MV-4-11 (cell line): Measurements from ENCODE around the gene ANKS3.

Source experiments
- DNase-seq: peaks from one replicate; lab custom pipeline; 2025; lab: John Stamatoyannopoulos, UW

ANKS3 gene

GRCh38 chr16:4696905-4697847, 36.9 kb downstream of the ANKS3 start:
- DNase-seq, result no peak

GRCh38 chr16:4696172-4696904, 37.7 kb downstream of the ANKS3 start:
- DNase-seq, result no peak

DNA sequence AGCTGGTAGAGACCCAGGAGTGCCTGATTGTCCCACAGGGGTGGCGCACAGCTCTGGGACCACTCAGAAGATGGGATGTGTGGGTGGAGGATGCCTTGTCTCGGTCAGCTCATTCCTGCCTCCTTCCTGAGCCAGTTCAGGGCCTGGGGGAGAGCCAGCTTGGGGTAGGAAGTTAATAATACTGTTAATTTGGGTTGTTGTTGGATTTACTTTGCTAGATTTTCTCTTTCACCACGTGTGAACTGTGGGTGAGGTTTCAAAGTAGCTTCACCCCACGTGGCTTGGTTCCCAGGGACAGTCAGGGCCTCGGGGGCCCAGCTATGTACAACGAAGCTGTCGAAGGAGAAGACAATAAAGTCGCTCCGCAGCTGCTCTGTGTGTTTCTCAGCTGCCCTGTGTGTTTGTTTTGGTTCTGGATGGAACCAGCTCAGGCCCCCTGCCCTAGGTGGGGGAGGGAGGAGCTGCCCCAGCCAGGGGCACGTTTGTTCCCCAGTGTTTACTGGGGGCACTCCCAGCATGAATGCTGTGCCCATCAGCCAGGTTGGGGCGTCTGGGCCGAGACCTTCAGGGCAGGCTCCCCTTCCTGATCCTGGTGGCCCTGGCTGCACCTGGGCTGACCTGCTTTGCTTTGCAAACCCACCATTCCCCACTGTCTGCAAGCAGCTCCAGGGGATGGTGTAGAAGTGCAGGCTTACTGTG, 38.4 kb downstream of the ANKS3 start:
- DNase-seq, result no peak

DNA sequence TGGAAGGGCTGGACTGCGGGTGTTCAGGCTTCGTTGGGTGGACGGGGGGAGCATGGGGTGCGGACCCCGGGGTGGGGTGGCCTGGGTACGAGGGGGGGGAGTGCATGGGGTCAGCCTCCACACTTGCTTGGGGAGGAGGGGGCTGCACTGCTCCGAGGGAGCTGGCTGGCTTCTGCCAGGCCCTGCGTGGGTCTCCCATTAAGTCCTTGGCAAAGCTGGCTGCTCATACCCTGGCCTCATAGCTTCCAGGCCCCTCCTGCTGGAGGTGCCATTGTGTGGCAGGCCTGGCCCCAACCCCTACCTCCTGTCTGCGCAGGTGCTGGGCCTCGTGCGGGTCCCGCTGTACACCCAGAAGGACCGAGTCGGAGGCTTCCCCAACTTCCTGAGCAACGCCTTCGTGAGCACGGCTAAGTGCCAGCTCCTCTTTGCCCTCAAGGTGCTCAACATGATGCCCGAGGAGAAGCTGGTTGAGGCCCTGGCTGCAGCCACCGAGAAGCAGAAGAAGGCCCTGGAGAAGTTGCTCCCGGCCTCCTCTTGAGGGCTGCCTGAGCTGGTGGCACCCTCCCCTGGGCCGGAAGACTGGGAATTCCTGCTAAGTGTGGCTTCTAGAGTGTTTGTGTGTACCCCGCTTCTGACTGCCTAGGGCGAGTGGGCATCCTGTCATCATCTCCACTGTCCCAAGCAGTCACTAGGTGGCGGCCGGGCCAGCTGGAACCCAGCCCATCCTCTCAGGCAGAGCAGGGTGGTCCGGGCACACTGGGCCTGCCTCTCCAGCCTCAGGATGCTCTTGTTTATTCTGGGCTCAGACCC, 39.2 kb downstream of the ANKS3 start:
- no peak for DNase-seq

- no peak for DNase-seq
Measured at GRCh38 chr16:4693956-4694641, 40.0 kb downstream of the ANKS3 start.

GRCh38 chr16:4693296-4693955, 40.6 kb downstream of the ANKS3 start, which contains the start of gene NUDT16L1:
NUDT16L1 (plus strand) TSS chr16:4693562; CDS start chr16:4693727, 165 bp downstream.
- DNase-seq, result peak; percentile 94

DNA sequence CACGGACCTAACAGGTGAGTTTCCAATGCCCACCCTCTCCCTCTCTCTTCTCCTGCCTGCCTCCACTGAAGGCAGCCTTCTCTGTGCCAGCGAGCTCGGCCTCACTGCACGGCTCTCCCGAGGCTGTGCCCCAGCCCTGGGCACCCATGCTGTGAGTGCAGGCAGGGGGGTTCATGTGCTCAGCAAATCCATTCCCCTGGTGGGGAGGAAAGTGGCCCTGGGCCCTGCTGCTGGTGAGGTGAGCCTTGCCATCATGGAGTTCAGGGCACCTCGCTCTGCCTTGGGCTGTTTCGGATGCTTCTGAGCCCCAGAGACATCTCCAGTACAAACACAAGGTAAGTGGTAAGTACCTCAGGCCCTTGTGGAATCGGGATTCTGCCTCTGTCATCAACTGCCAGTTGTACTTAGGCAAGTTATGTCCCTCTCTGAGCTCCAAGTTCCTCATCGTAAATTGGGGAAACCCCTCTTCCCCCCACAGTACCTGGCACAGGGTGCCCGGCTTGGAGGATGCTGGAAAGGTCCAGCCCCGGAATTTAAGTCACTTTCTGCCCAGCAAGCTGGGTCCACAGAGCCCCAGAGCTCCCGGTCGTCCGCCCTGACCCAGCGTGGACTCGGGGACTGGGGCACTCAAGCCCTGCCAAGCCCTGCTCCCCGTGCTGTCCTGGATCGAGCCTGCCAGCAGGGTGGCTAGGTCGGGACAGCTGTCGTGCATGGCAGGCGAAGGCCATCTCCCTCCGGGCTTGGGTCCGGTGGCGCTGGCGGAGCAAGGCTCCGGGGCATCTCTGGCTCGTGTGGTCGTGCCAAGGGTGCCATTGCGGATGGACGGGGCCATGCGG, 41.4 kb downstream of the ANKS3 start:
- DNase-seq, result peak; percentile 51

DNA sequence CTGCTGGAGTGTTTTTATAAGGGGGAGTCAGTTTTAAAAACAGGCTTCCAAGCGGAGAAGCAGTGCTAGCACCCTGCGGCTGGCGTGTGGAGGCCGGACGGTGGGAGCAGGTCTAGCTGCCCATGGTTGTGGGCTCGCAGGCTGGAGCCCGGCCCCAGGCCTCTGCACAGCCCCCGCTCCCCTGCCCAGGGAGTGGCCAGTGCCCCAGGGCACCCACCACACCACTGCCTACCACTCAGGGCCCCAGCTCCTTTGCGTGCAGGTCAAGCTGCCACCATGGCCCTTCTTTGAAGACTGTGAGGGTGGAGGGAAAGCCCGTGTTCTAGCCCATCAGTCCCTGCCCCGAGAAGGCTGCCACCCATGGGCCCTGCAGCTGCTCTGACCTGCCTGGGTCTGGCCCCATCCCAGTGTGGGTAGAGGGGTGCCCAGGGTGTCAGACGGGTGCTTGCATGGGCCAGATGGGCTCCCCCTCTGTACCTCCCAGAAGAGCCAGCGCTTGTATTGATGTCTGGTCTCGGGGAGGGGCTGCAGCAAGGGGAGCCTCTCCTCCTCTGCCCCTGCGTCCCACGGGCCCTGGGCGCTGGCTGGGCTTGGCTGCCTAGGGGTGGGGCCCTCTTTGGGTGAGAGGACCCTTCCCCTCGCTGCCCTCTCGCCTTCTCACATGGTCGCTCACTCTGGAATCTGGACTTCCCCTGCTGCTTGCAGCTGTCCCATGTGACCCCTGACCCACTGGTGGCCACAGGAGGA, 42.2 kb downstream of the ANKS3 start:
- DNase-seq, result no peak

DNA sequence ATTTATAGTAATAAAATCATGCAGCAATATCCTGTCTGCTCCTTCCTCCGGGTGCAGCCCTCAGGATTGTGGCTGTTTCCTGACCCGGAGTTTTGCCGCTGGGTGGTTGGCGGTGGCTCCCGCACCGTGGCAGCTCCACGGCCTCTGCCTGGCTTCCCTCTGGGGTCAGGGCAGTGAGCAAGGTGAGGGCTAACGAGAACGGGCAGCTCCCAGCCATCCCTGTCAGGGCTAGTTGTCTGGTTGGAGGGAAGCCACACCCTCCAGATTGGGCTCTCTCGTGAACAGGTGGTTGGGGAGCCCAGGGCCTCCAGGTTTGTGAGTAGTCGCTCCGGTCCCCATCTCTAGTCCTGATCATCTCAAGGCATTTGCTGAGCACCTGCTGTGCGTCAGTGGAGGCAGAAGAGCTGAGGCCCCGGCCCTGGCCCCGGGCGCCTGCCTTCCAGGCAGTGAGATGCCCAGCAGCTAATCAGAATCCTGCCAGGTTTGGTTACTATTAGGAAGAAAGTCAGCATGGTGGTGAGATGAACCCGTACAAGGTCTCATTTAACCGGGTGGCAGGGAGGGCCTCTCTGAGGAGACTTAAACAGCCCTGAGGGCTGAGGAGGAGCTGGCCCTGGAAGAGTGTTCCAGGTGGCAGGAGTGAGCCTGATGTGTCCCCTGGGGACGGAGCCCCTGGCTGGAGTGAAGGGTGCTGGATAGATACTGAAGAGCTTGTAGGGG, 43.0 kb downstream of the ANKS3 start:
- peak; percentile 70 for DNase-seq

DNA sequence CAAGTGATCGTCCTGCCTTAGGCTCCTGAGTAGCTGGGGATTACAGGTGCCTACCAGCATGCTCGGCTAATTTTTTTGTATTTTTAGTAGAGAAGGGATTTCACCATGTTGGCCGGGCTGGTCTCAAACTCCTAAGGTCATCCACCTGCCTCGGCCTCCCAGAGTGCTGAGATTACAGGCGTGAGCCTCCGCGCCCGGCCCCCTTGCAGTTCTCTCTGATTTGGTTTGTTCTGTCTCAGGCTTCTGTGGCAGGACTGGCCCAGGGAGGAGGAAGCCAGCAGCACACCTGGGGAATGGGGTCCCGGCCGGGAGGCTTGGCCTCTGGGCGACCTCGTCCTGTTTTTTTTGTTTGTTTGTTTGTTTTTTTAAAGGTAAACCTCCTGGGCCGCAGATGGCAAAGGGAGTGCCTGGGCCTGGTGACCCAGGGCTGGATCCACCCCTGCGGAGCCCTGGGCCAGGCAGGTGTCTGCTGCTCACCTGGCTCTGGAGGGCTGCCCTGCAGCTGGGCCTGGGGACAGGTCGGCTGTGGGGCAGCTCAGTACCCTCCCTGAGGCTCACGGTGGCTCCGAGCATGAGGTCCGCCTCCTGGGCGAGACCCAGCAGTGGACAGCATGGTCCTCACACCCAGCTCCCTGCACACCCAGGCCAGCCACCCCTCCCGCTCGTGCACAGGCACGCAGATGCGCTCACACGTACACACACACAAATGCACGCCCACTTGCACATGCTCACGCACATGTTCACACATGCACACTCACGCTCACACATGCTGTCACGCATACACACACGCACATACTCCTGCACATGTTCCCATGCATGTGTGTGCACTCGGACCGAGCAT, 44.0 kb downstream of the ANKS3 start:
- DNase-seq, result no peak

DNA sequence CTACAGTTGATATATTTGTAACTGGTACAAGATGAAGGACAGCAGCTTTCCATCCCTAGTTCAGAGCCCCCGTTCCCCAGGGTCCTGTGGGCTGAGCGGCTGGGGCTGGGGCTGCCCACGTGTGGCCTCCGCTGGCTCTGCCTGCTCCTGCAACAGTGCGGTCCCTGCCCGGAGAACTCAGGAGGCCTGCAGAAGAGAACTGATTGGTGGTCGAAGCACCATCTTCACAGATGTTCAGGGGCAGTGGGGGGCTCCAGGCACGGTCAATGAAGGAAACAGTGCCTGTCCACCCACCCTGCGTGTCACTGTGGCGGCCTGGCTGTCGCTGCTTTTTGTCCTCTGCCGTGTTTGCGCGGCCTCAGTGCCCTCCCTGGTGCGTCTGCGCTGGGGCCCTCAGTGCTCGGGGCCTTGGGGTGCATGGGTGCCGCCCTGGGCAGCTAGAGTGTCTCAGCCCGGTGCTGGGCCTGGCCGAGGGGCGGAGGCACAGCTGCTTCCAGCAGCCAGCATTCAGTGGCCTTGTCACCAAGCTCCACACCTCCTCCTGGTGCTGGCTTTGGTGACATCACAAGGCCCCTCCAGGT, 44.9 kb downstream of the ANKS3 start:
- no peak for DNase-seq

- no peak for DNase-seq
Measured at GRCh38 chr16:4688674-4689045, 45.4 kb downstream of the ANKS3 start.

- DNase-seq, result no peak
Measured at GRCh38 chr16:4687946-4688673, 46.0 kb downstream of the ANKS3 start.

- no peak for DNase-seq
Measured at GRCh38 chr16:4687416-4687815, 46.7 kb downstream of the ANKS3 start.

- no peak for DNase-seq
Measured at GRCh38 chr16:4686497-4687210, 47.4 kb downstream of the ANKS3 start.
